HG02981 (cell line): ENCODE measurements around the gene KRTAP12-2.

Experiments
- ATAC-seq: cut with Tn5 transposase; IDR thresholded peaks from one replicate; pipeline ENCODE4 v1.9.1; 2021; ENCODE audit warnings: mild to moderate bottlenecking, moderate library complexity; ENCODE audit not compliant: unreplicated experiment

The KRTAP12-2 gene, protein sequence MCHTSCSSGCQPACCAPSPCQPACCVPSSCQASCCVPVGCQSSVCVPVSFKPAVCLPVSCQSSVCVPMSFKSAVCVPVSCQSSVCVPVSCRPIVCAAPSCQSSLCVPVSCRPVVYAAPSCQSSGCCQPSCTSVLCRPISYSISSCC

DNA sequence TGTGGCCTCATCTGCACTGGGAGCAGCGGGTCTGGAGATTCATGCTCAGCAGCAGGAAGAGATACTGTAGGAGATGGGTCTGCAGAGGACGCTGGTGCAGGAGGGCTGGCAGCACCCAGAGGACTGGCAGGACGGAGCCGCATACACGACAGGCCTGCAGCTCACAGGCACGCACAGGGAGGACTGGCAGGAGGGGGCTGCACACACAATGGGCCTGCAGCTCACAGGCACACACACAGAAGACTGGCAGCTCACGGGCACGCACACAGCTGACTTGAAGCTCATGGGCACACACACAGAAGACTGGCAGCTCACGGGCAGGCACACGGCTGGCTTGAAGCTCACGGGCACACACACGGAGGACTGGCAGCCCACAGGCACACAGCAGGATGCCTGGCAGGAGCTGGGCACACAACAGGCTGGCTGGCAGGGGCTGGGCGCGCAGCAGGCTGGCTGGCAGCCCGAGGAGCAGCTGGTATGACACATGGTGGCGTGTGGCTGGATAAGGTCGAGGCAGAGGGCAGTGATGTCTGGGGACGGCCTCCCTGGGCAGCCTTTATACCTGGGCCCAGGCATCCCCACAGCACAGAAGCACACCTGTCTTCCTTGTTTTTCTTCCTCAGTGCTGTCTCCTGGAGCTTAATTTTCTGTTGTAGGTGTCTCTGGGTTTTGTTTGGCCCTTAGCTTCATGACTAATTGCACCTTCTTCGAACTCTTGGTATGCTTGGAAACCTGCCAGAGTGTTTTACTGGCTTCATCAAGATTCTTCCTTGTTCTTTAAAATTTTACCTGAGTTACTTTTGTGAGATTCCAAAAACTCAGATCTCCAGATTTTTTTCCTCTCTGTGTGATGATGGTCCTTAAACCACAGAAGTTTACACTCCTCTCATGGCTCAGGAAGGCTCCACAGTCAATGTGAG, at the start of gene KRTAP12-2:
TSS of gene KRTAP12-2 (minus strand) at position 527 of the 920 bp plus-strand sequence. CDS start at position 486, 41 bp downstream.
- ATAC-seq: no peak

DNA sequence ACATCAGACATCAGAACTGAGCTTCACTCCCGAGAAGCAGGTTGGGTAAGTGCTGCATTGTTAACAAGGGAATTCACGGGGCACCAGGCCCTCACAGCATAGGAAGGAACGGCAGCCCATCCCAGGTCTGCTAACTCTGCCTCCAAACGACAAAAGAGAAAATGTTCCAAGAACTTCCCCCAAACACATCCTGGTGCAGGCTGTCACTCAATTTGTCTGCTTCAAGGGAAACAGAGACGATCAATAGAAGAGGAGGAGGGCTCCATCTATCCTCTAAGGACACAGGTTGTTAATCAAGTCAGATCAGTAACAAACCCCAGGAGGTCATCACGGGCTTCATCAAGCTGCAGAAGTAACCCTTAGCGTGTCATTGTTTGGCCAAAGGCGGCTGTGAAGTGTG, 48.2 kb upstream of the KRTAP12-2 start:
- no peak for ATAC-seq

DNA sequence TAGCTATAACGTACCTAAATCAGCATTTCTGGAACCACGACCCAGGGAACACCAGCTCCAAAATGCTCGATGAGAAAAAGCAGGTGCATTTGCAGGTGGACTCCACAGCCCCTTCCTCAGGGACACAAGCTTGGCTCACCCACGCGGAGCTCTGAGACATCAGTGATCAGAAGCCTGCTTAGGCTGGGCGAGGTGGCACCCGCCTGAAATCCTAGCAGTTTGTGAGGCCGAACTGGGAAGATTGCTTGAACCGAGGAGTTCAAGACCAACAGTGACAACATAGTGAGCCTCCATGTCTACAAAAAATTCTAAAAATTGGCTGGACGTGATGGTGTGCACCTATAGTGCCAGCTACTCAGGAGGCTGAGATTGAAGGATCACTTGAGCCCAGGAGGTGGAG, 47.1 kb upstream of the KRTAP12-2 start:
- no peak for ATAC-seq

DNA sequence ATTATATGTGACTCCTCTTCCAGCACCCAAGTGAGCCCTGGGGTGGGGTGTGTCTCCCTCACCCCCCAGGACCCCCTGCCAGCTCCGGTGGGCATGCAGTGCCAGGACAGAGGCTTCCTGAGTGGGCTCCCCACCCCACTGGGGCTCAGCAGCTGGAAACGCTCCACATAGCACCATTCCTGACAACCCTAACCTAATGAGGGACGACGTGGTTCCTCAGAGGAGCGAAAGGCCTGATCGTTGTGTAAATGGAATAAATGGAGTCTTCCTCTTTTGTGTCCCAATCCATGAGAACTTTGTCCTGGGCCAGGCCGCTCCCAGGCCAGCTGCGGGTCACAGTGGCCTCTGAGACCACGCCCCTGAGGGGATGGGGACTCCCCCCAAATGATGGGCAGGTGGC, 46.4 kb upstream of the KRTAP12-2 start:
- ATAC-seq: no peak

DNA sequence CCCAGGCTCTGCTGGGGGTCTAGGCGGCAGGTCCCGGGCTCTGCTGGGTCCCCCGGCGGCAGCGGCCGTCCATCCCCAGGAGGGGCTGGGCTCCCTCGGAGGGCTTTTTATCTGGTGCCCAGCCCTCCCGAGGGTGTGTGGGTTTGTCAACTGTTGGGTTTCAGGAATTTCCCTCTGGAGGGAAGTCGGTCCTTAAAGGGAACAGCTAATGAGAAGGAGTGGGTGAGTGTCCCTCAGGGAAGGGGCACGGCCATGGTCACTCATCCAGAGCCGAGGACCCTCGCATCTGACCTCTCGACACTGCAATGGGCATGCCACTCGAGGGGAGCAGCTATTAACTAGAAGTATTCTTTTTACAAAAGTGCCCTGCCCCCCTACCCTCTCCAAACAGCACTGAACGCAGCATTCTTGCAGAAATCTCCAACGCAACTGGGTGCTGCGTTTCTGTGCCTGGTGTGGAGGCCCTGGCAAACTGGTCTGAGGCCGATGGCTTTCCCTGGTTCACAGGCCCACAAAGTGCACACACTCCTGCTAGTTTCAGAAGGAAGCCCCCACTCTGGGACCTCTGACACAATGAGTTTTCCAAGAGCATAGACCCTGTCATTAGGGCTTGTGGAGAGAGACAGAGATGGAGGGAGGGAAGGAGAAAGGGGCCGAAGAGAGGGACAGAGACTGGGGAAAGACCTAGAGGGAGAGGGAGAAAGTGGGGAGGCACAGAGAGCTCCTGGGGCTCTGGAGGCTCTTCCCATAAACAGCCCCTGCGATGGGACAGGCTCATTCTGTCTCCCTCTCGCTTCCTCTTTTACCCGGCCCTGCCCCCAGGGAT, 45.7 kb upstream of the KRTAP12-2 start:
- no peak for ATAC-seq

DNA sequence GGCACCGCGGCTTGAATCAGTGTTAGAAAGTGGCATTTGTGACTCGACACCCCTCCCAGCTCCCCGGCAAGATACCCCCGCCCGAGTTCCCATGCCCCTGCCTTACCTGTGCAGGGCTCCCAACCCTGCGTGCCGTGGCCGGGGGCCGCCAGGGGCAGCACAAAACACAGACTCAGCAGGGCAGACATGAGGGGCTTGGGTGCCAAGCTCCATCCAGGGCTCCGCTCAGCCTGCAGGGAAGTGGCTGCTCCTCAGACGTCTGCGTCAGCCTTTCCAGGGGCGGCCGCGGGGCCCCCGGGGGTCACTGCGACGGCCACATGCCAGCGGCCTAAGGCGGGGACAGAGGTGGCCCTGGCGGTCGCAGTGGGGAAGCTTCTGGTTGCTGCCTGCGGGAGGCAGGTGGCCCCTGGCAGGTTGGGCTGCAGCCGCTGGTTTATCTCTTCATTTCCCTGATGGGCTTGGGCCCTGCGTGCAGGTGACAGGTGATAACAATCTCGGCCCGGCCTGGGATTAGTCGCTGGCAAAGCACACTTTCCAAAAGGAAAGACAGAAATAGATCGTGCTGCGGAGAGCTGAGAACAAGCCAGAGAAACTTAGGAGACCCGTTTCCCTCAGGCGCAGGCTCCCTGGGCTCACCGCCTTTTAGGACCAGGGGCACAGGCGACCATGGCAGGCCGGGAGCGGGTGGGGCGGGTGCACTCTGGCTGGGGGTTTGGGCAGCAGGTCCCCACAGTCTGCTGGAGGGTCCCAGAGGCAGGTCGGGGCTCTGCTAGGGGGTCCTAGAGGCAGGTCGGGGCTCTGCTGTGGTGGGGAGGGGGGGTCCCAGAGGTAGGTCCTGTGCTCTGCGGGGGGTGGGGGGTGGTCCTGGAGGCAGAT, 44.8 kb upstream of the KRTAP12-2 start, which contains the start of gene TSPEAR:
TSS of gene TSPEAR (minus strand) at position 246 of the 876 bp plus-strand sequence. CDS start at position 188, 58 bp downstream.
- ATAC-seq: no peak

DNA sequence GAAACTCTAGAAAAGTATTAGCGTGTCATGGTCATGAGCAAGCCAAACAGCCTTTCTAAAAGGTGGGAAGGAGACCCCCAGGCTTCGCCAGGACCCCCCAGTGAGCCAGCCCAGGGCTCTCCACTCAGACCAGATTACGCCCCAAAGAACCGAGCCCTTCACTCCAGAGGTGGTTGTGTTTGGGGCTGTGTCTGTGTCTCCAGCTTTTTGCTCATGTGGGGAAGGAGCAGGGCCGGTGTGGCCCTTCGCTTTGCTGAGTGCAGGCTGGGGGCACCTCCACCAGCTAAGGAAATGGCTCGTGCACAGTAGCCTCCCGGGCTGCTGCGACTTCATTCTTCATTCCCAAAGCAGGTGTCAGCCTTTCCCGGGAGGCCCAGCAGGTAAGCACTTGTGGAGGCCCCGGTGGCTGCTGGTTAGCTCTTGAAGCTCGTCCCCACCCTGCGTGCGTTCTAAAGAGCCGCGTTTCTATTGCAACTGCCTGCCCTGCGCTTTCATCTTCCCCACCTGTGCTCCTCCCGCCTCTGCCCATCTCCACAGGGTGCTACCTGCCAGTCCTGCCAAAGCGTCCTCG, 44.1 kb upstream of the KRTAP12-2 start:
- no peak for ATAC-seq

DNA sequence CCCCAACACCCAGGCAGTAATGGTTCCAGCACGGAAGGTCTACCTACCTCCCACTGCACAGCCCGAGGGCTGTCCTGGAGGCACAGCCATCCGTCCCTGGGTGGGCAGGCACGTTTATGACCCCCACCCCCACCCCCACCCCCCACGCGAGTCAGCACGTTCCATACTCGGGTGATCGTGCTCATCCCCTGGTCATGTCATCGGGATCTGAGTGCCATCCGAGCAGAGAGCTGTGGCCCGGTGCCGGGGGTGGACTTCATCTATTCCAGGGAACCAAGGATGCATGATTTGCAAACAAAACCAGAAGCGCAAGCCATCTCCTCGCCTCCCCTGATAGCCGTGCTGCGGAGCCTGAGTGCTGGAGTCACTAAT, 43.6 kb upstream of the KRTAP12-2 start:
- no peak for ATAC-seq

DNA sequence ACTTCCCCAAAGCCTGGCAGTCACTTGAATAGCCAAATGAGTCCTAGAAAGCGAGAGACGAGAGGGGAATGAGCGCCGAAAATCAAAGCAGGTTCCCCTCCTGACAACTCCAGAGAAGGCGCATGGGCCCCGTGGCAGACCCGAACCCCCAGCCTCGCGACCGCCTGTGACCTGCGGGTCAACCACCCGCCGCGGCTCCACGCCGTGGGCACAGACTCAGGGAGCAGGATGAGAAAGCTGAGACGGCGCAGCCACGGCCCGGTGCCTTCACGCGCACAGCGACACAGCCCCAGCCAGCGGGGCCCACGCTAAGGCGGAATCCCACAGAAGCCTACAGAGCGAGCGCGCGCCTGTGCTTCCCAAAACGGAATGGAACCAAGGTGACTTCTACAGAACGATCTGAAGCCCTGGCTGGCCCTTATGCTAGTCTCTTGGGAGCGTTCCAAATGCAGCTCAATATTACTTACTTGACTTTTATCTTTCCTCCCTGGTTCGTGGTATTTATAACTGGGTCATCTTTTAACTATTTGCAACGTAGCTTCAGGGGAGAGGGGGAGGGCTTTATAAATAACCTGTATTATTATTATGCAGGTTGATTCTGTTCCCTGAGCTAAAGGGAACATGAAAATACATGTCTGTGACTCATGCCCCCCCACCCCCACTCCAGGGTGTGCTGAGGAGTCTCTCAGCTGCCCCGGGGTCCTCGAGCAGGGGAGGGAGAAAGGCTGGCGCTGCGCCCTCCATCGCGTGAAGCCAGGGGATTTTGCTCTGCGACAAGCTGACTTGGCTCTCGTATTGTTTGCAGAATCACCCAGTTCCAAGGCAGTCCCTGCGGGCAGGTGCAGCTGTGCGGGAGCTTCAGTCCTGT, 42.9 kb upstream of the KRTAP12-2 start:
- no peak for ATAC-seq

DNA sequence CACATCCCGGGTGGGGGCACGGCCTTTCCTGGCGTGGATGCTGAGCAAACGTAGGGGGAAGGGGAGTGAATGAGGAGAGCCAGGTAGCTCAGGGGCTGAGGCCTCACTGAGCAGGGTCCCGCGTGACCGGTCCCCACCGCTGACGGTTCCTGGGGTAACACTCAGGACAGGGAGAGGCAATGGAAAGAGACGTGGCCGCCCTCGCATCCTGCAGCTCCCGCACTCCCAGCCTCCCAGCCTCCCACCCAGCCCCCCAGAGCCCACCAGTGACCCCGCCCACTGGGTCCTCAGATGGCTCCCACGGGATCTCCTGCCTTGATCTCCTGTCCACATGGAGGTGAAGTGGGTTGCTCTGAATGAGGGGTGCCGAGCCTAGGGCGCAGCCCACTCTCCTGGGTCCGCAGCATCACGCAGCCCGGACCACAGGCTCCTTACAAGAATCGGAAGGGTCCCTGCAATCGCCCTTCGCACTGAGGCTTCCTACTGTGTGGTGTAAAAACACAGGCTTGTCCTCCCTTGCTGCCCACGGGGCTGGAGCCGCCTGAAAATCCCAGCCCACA, 42.2 kb upstream of the KRTAP12-2 start:
- ATAC-seq: no peak

DNA sequence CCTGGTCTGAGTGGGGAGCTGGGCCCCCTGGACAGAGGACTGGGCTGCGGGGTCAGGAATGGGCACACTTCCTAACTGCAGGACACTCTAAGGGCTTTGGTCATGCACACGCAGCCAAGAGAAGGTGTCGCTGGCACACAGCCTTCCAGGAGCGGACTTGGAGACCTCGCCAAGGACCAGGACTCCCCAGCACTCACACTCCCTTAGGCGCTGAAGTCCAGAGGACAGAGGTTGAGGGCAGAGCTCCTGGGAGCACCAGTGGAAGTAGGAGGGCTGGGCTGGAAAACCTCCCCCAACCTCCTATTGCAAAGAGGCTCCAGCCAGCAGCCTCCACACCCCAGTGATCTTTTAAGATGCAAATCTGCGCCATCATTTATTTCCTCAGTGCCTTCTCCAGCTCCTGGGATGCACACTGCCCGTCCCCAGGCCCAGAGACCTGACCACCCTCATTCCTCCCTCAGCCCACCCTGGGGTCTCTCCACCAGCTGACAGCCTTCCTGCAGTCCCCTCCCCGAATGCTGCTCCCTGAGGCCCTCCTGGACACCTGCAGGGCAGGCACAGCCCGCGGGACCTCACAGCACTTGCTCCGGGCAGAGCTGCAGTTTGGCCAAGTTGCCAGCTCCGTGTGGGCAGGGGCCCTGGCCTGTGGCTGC, 41.6 kb upstream of the KRTAP12-2 start:
- ATAC-seq: no peak

DNA sequence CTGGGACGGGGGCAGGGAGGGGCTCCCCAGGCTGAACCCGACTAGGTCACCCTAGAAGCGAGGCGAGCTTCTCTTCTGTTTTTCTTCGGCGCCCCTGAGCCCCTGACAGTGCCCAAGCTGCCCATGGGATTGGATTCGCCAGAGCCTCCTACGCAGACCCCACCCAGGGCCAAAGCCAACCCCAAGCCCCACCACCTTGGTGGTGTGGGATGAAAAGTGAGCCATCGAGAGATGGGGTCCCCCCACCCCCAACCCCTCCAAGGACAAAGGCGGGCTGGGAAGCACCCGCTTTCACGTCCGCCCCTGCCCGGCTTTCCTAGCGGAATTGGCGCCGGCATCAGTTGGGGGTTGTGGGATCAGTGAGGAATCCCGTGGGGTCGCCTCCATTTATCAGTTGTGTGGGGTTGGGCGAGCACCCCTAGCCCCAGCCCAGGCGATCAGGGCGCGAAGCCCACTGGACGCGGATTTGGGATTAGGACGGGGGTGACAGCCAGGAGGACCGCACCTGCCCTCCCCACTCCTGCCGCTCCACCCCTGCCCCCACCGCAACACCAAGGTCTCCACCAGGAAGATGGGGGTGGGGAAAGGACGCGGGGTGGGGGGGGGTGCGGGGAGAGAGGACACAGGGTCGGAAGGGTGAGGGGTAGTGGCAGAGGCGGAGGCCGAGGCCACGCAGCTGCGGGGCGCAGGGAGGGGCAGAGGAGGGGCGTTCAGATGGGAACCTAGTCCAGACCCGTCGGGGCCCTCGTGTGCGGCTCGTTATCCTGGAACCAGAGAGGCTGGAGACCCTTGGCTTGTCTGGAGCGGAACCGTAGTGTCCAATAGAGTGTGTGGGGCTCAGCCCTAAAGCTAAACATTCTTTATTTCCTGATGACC, 40.2 kb upstream of the KRTAP12-2 start:
- ATAC-seq: no peak

DNA sequence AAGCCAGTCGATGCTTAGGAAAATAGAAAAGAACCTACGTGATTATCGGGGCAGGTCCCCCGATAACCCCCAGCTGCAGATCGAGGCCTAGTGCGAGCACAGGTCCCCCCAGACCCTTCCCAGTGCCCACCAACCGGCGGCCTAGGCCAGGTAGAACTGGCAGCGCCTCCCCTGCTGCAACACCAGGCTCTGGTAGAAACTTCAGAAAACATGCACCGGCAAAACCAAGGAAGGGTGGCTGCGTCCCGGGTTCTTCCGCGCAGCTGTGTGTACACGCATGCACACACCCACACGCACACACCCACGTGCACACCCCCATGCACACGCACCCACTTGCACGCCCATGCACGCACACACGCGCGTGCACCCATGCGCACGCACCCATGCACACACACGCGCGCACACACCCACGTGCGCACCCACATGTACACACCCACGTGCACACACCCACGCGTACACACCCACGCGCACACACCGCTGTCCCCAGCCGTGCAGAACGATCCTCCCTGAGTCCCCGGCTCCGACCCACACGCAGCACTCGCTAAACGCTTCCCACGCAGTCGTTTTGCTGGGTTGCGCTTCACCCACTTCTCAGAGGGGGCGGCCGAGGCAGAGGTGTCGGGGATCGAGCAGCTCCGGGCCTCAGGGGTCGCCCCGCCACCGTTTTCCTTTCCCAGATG, 39.4 kb upstream of the KRTAP12-2 start:
- no peak for ATAC-seq

DNA sequence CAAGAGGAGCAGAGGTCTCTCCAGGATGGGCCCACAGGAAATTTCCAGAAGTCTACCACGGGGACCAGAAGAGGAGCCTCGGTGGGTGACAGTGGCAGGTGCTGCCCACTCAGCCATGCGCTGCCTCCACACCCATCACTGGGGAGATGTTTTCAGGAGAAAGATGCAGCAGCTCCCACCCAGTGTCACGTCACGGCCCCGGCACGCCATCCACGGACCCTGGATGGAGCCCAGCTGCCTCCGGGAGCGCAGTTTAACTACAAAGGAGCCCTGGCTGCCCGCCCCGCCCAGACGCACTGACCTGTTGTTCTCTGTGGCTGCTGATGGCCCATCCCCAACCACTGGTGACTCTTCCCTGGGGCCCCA, 37.9 kb upstream of the KRTAP12-2 start:
- ATAC-seq: no peak

DNA sequence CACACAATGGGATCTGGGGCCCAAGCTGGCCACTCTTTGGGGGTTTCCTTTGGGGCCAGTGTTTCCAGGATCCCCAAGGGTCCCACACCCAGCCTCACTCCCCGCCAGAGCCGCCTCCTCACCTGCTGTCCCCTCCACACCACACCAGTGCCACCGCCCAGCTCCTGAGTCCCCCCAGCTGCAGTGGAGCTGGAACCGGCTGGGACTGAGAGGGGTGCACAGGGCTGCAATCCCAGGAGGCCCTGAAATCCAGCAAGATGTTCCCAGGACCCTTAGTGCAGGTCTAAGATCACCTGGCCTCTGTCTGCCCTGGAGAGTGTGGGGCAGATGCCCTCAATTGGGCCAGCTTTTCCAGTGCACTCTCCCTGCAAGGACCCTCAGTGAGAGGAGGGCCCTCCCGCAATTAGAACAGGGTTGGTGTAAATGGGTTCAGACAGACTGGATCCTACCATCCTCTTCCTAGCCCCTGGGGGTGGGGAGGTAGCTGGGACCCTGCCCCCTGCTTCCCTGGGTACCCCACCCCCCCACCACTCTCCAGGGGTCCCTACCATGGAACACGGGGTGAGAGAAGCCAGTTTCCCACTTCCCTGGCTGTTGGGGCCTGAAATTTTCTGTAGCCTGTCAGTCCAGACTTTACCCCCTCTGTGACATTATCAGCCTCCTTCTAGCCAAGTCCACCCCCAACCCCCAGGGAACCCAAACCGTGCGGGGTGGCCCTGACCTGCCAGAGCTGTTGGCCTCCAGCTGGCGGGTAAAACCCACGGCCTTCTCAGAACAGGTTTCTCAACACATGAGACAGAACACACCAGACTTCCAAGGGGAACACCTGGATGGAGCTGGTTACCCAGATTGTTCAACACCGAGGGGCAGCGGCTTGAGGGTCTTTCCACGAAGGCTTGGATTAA, 37.3 kb upstream of the KRTAP12-2 start:
- no peak for ATAC-seq
